Suppressor macrophage treated with lipopolysaccharide for 4 hours (primary cell): ENCODE measurements around the gene SLC22A23.
A peak's percentile ranks its signal among the peaks of the same experiment; 100 is the strongest.

Source experiments
- DNase-seq: peaks from one replicate; pipeline ENCODE4 v3.0.0-alpha.2; 2020

SLC22A23 gene

DNA sequence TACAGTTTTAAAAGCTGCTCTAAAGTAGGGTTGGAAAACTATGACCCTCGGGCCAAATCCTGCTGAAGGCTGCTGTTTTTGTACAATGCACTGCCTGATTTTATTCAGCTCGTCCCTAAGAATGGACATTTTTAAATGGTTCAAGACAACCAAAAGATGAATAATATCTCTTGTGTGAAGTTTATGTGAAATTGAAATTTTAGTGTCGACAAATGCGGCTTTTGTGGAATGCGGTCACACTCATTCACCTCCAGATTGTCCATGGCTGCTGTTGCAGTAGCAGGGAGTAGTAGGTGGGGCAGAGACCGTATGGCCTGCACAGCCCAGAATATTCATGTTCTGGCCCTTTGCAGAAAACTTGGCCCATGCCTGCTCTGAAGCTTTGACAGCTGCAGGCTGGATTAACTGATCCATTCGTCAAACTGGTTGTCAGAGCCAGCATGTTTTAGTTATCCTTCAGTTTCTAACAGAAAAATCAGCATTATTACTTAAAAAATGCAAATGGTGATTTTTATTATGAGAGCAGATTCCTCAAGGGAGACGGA lies 106.5 kb downstream of the SLC22A23 start:
- DNase-seq: no peak

DNA sequence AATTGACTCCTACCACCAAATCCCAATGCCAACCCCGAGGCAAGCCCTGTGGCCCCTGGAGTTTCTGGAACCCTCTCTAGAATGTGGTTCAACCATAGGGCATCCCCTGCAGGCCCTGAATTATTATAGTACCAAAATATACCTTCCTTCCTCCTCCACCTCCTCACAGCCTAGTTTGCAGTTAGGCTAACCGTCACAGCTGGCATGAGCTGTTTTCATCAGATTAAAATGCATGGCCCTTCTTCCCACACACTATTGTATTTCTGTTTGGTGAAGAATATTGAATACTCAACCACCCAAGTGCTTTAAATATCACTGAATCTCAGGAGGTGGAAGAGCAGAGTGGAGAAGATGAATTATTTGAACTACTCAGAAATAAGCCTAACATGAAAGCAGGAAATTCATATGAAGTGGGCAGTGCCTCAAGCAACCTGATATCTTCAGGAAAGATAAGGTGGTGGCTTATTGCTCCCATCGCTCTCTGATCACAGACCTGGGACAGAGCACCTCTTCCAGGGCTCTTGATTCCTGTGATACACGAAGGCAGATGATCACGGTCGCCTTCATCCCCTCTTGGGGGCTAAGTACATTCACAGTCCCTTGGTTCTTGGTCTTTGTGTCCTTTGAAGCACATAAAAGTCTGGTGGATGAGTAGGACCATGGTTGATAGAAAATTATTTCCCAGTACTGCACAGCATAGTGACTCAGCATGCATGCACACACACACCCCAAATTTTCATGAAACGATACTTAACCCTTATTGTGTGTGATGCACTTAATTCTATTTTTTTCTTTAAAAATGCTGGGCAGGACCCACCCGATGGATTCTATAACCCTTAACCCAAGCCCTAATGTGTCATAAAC lies 107.2 kb downstream of the SLC22A23 start:
- DNase-seq: no peak

DNA sequence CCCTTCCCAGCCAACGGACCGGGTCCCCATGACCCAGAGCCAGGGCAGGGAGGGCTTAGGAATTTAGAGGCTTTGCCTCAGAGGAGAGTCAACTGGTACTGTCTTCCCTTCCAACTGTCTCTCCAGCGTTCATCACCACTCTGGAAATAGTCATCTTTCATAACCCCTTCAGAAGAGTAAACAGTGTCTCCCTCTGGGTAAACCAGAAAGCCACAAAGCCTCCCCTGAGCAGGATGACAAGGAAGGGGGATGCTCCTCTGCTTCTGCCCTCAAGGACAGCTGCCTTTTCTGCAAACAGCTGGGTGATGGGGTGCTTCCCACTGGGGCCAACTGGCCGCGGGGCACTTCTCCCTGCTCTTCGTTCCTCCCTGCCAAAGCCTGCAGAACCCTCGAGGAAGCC lies 108.0 kb downstream of the SLC22A23 start:
- no peak for DNase-seq

DNA sequence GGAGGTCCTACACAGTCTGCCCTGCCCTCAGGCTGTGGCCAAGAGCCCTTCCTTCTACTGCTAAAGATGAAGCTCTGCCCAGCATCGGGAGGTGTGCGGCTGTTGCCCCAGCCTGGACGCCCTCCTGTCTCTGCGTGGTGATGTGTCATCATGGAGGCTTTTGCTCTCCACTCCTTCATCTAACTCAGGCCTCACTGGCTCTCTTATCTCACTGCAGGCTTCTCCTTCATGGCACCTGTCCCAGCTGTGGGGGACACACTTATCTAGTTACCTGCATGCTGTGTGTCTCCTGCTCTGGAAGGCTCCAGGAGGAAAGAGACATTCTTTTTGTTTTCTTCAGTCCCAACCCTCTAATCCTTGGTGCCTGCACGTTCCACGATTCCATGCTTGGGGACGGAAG lies 109.0 kb downstream of the SLC22A23 start:
- no peak for DNase-seq

DNA sequence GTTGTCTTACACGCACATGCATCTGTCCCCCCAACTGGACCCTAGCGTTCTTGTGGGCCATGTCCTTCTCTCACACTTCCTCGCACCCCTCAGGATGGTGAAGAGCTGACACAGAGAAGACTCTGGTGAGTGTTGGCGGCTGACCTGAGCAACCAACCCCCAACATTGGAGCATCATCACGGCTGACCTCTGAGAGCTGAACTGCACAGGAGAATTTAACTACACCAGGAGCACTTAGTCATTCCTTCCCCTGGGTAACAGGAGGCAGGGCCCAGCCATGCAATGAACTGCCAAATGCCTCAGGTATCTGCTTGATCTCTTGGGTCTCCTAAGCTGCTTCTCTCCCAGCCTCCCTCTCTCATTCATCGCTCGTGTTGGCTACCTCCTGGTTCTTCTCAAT lies 109.6 kb downstream of the SLC22A23 start:
- DNase-seq: no peak

DNA sequence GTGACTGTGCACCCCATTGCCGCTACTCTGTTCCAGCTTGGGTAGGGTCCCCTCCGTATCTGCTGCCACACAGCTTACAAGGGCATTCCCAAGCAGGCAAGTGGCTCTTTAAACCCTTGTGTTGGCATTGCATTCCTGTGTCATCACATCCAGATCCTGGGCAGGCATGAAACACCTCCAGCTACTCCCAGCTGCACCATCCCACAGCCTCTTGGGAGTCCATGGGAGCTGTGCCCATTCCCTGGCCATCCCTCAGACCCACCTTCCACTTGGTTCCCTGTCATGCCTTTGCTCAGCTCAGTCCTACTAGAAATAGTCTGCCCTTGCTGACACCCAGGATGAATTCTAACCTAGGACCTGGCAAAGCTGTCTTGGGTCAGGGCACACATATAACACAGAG lies 110.4 kb downstream of the SLC22A23 start:
- no peak for DNase-seq

DNA sequence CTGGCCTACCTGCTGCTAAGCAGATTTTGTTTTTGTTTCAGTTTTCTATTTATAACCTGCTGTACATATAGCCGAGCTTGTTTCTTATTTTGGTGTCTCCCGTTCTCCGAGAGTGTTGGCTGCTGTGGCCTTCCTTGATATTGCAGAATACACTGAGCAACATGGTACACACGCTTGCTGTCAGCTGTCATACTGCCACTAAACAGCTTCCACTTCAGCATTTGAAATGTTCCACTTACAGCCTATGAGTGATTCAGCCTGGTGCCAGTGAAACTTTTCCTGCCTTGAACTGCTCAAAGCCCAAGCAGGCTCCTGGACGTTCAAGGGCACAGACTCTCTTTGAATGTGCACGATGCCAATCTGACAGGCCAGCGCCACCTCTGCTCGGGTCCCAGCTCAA lies 111.0 kb downstream of the SLC22A23 start:
- DNase-seq: no peak

DNA sequence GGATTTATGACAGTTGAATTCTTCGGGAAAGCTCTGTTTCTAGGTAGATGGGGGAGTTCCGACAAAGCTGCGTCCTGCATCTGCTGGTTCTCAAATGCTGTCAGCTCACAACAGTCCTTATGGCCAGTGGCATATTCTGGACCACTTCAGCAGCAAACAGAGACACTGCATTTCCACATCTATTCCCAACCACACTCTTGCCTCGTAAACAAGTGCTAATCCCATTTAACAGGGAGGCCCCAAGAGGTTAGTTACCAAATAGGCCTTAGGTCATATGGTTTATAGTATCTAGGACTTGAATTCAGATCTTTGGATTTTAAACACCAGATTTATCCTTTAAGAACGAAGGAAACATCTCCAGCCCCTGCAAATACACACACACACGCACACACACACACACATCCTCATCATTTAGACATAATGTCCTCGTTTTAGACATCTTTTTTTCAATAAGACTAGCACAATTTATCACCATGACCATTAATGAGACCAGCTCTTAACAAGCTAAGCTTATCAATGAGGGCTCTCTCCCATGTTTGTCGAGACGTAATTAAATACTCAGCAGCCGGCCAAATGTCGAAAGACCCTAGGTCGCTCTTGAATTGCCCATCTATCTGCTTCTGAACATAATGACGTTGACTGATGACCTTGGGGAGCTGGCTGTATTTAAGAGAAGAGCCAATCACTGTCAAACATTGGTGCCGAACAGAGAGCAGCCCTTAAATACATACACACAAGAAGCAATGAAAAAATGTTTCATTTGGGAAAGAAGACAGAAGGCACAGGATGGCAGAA lies 113.6 kb downstream of the SLC22A23 start:
- no peak for DNase-seq

DNA sequence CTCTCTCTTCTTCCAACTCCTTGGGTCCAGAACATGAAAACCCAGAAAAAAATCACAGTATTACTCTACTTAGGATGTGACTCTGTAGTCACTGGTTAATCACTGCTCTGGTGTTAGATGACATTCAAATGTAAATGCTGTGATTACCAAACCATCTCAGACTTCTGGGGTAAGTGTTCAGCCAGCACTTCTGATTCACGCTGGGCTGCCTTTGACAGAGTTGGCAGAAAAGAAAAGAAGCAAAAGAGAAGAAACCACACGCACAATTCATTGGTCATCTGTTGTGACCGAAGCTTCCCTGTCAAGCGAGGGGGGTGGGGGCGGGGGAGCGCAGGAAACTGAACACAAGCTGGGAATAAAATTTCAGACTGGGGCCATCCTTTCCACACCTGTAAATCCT lies 115.4 kb downstream of the SLC22A23 start:
- DNase-seq: peak; percentile 72

DNA sequence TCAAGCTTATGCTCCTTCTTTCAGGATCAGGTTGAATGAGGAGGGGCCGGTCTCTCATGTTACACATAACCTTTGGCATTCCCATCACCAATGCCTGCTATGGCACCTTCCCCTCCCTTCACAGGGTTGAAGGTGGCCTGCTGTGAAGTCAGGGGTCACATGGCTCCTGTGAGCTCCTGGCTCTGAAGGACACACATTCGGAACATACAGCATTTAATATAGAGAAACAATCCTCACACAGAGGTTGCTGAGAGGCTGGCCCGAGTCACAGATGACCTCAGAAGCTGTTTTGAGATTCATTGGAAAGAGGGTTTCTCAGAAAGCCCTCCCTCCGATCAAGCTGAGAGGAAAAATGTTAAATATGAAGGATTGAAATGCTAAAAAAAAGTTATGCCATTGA lies 116.0 kb downstream of the SLC22A23 start:
- DNase-seq: no peak

DNA sequence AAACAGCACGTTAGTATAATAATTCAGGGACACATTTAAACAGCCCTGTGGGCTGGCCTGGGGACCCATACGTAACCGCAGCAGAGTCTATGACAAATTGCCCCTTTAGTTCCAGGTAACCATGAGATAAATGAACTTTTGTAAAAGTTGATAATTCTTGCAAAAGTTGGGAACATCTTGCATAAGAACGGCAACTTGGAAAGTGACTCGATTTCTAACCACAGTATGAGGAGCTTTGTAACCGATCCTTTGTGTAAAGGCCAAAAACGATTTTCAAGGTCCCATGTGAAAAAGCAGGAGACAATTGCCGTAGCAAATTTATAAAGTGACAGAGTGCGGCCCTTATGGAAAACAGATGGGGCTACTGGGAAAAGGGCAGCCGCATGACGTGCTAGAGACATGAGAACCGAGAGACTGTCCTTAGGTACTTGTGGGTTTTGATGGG lies 116.5 kb downstream of the SLC22A23 start:
- DNase-seq: no peak

DNA sequence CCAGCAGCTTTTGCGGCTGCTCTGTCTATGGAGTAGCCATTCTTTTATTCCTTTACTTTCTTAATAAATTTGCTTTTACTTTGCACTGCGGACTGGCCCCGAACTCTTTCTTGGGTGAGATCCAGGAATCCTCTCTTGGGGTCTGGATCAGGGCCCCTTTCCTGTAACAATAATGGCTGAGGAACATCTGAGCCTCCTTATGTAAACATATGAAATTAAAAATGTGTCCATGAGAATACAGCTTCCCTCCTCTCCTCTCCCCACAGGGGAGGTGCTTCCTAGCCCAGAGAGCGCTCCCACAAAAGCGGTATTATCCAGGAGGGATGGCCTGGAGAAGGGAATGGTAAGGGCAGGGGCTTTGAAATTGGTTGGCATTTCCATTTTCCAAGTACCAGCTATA lies 117.0 kb downstream of the SLC22A23 start:
- DNase-seq: no peak

DNA sequence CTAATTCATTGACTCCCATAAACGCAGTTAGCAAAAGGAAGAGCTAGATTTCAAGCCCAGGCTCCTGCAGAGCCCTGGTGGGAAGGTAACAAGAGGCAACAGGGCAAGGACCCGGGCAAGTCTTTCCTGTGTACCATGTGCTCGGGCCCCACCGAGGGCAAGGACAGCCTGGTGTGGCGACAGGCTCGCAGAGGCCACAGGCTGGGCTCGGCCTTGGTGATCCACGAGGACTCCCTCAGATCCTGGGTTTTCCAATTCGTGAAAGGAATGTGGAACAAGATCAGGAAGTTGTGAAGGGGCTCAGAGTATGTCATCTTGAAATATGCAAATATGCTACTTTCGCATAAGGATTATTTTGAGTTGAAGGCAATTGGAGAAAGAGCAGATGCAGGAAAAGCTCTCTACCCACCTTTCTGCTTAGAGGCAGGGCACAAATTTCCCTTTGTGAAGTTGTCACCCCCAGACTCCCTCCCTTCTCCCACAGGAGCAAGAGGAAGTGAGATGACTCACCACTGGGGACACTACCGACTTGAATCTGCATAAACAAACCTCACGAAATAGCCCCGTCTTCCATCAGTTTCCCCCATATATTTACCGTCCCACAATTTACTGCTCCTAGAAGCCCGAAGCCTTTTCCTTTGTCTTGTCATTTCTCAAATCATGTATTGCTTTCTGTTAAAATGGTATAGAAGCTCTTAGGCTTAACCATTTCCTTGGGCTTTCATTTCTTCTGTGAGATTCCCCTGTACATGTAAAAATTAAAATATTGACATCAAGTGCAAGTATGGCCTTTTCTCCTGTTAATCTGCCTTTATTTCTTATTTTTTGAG lies 119.1 kb downstream of the SLC22A23 start:
- peak; percentile 65 for DNase-seq

DNA sequence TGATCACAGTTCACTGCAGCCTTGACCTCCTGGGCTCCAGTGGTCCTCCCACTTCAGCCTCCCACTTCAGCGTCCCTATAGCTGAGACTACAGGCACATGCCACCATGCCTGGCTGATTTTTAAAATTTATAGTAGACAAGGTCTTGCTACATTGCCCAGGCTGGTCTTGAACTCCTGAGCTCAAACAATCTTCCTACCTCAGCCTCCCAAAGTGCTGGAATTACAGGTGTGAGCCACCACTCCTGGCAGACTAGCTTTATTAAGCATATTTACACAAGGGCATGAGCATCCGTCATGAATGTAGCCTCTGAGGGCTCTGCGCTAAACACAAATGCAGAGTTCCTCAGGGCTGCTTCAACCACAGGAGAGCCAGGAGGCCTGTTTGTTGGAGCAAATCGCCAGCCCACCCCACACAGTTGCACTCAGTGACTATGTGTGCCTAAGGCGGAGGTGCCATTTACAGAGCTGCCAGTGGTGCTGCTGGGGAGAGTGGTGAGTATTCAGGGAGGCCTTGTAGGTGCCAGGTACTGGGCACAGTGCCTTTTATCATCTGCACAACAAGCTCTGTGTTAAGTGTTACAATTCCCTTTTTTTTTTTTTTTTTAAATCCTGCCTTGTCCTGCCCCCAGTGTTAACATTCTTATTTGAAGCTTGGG lies 119.9 kb downstream of the SLC22A23 start:
- DNase-seq: no peak

DNA sequence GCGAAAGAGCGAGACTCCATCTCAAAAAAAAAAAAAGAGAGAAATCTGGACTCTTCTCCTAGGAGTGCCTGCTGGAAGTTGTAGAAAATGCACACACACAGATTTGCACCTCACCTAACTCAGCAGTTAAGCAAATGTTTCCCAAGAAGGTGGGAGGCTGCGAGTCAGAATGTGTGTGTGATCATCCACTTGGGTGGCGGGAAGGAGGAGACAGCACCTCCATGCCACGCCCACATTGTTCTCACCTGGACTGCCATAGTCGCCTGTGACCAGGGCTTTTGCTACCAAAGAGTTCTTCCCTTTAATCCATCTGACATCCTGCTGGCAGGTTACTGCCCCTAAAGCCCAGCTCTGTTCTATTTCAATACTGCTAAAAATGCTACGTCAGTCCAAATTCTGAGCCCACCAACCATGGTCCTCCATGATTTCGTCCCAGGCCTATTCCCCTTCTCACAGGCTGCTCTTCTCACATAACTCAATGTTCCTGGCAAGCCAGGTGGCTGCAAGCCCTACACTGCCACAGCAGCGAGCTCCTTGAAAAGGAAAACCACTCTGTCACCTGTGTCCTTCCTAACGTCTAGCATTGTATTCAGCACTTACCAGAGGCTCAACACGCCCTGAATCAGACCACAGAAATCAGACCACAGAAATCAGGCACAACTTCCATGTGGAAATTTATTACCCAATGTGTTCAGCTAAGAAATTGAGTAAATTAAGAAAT lies 120.6 kb downstream of the SLC22A23 start:
- DNase-seq: no peak

DNA sequence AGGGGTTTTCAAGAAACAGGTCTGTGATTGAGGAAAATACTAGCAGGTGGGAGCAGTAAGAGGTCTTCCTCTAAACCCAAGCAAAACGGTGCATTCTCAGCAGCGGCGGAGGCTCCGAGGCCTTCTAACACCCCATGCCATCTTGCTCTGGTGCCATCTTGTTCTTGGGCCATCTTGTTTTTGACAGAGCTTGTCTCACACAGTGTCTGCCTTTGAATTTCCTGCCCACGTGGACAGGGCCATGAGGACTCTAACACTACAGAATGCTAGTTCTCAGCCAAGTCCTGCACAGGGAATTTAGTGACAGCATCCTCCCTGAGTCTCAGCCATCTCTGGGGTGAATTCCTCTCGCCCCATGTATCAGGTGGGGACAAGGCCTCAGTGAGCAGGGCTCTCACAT lies 121.7 kb downstream of the SLC22A23 start:
- no peak for DNase-seq

DNA sequence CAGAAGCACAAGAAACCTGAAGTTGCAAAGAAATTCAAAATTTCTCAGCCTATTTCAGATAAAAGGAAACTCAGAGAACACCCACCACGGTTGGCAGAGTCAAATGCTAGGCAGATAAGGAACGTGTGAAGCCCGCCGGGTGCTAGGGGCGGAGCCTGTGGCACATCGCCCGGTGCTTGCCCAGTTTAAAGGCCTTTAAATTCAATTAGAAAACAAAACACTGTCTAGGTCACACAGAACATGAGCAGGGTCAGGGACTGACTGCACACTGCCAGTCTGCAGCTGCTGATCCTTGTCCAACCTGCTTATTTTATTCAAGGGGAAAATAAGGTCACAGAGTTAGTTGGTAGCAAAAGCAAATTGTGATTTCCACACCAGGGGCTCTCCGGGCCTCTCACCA lies 122.3 kb downstream of the SLC22A23 start:
- no peak for DNase-seq

DNA sequence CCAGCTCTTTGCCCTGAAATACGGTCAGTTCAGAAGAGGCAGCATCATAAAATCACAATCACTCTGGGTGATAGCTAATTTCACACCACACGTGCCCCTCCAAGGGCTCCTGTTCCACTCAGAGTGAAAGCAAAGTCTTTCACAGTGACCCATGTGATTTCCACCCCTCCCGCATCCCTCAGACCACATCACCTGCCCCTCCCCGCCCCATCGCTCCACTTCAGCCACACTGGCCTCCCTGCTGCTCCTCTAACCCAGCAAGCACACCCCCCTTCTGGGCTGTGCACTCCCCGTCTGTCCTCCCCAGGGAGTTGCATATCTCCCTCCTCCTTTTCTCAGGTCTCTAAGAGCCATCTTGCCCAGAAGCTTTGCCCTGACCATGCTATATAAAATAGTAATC lies 123.6 kb downstream of the SLC22A23 start:
- DNase-seq: no peak

DNA sequence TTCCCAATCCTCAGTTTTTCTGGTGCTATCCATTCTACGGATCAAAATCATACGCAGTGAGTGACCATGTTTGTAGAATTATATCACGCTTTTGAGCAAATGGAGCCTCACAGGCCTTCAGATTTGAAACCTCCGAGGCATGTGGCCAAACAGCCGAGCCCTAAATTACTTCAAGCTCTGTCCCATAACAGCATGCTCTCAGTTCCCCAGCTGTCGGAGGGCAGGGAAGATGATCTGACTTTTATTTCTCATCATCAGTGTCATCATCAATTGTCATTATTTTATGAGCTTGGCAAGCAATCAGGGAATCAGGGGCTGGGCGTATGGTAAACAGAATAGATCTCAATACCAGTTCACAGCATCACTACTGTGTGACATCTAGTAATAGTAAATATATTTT lies 124.9 kb downstream of the SLC22A23 start:
- DNase-seq: no peak

DNA sequence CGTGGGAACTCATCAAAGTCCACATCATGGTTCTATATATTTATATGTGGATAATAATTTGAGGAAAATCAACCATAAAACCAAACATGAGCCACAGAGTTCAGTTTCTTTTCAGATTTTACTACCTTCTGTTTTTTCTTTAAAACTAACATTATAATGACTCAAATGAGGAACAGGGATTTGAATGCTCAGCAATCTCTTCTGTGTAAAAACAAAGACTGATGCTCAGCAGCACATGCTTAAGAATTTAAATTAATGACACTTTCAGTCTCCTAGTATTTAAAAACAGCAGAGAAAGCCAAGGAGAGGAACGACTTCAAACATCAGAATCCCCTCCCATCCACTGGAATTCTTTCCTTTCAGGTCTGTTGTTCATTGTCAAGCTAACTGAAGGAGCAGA lies 125.4 kb downstream of the SLC22A23 start:
- DNase-seq: peak; percentile 35

DNA sequence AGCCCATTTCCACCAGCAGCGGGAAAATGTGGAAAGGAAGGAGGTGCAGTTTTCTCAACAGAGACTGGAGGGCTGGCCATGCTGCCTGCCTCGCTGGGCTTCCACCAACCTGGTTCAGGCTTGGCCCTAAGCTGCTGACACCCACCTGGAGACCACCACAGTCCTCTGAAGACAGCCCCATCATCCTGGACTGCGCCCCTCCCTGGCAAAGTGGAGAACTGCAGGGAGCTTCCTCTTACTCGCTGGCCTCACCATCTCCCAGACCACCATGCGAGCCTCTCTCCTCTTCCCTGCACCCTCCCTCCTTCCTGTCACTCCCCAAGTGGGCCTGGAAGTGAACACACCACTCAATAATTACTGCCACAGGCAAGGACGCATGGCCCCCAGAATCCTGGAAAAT lies 126.7 kb downstream of the SLC22A23 start:
- DNase-seq: no peak
